CD4-positive, alpha-beta T cell treated with Interleukin-4 for 1 hour (primary cell): Measurements from ENCODE around the gene CPLX4.
"Not testable (repeated sequence)": the region's sequence is repeated elsewhere in the genome, so short reads cannot be mapped to it uniquely, and the experiment has no call there.

Experiments used
- DNase-seq, 2 donors: peaks; one replicate each; pipeline ENCODE4 v3.0.0-alpha.2; 2020 to 2022

CPLX4 gene

GRCh38 chr18:59268721-59269562 is 49.5 kb downstream of the CPLX4 start:
- DNase-seq, result no peak

- no peak for DNase-seq
Measured at GRCh38 chr18:59268127-59268720, 50.2 kb downstream of the CPLX4 start.

- DNase-seq, result no peak
Measured at GRCh38 chr18:59267503-59268126, 50.8 kb downstream of the CPLX4 start.

DNA sequence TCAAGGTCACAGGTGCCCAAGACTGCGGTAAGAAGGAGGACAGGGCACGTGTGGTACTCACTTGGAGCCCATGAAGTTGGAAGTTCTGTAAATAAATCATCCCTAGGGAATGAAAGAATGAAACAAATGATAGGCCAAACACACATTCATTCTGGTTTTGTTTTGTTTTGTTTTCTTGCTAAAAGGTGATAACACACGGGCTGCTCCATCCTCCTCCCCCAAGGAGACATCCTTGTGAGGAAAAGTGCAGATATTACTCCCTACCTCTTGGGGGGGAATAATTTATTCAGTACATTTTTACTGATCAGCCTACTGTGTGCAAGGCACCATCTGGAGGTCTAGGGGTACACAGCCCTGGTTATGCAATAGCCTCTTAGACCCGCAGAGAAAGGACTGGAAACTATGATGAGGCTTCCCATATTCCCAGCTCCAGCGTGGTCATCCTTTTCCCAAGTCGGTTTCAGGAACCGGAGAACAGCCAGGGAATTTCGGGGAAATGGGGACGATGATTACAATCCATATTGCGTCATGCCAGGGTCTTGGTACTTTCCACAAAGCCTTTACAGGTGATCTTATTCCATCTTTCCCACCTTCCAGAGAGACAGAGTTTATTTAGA is 51.5 kb downstream of the CPLX4 start:
- DNase-seq, result no peak

DNA sequence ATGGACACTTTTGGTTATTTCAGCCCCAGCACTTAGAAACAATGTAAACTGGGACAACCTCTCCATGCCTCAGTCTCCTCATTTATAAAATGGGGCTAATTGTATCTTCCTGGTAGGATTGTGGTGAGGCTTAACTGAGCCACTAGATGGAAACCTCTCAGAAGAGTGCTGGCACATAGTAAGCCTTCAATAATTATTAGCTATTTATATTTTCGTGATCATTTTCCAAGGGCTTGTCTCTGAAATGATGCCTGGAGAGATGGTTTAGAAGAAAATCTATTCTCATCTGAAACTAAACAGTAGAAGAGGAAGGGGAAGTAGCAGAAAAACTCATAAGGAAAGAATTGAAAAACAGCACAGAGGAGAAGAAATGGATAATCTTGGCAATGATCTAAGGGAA is 52.0 kb downstream of the CPLX4 start:
- no peak for DNase-seq

DNA sequence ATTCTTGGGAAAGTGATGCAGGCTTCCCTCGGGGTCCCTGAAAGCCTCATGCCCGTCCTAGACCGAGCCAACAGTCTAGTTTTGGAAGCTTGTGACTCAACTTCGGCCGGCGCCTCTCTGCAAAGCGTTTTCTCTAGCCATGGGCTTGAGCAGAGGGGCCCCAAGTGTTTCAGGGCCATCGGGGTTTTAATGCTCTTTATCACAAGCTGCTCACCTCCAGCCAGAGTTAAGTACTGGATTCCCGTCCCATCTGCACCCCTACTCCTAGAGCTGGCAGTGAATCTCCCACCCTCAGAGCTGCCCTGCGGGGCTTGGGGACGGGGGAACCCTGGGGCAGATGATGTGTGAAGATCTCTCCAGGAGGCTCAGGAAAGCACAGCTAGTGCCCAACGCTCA is 52.5 kb downstream of the CPLX4 start:
- DNase-seq, result no peak

DNA sequence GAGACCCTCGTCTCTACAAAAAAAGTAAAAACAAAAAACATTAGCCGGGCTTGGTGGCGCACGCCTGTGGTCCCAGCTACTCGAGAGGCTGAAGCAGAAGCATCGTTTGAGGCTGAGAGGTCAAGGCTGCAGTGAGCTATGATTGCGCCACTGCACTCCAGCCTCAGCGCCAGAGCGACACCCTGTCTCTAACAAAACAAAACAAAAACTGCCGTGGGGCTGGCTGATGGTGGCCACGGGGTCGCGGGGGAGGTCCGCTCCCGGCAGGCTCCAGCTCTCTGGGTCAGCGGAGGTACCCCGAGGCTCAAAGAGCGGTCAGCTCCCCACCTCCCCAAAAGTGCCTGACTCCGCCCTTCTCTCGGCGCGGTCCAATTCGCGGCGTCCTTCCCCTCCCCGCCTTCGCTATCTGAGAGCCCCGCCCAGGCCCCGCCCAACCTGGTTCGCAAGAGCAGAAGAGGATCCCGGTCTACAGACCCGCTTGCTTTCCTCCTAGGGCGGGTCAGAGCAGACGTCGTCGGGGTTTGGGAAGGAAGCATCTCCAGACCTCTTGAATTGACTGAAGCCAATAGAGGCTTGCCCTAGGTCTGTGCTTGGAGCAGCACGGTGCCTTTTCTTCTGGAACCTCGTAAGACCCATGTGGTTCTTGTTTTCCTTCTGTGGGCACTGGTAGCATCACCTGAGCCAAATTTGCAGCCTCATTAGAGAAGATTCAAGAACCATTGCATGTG is 53.0 kb downstream of the CPLX4 start:
- peak in 1 of 2 donors; percentile 17 for DNase-seq

- no peak for DNase-seq
Measured at GRCh38 chr18:59264651-59265245, 53.7 kb downstream of the CPLX4 start.

- DNase-seq, result no peak
Measured at GRCh38 chr18:59264121-59264571, 54.3 kb downstream of the CPLX4 start.

GRCh38 chr18:59263661-59264060 is 54.8 kb downstream of the CPLX4 start:
- DNase-seq, result no peak

- DNase-seq, result not testable (repeated sequence)
Measured at GRCh38 chr18:59262243-59262642, 56.2 kb downstream of the CPLX4 start.

DNA sequence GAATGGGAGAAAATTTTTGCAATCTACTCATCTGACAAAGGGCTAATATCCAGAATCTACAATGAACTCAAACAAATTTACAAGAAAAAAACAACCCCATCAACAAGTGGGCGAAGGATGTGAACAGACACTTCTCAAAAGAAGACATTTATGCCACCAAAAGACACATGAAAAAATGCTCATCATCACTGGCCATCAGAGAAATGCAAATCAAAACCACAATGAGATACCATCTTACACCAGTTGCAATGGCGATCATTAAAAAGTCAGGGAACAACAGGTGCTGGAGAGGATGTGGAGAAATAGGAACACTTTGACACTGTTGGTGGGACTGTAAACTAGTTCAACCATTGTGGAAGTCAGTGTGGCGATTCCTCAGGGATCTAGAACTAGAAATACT is 56.6 kb downstream of the CPLX4 start:
- DNase-seq, result not testable (repeated sequence)

GRCh38 chr18:59255491-59255890 is 63.0 kb downstream of the CPLX4 start:
- DNase-seq, result not testable (repeated sequence)

- DNase-seq, result peak in 1 of 2 donors; percentile 14
Measured at GRCh38 chr18:59249199-59249774, 69.2 kb downstream of the CPLX4 start.

GRCh38 chr18:59246796-59247195 is 71.7 kb downstream of the CPLX4 start:
- DNase-seq, result no peak
